ENCODE results near the gene CDH4. TPM values are rescaled to one million over a fixed set of nuclear protein-coding genes. Genes with fewer than 3 reads are reported as not detected.

The CDH4 gene
- total and polyA plus RNA-seq, 9 of the 15 experiments (the other 6 are each of a cell fraction or from before 2014, with no cell fraction given), result 0.04 TPM; not detected in 8

DNA sequence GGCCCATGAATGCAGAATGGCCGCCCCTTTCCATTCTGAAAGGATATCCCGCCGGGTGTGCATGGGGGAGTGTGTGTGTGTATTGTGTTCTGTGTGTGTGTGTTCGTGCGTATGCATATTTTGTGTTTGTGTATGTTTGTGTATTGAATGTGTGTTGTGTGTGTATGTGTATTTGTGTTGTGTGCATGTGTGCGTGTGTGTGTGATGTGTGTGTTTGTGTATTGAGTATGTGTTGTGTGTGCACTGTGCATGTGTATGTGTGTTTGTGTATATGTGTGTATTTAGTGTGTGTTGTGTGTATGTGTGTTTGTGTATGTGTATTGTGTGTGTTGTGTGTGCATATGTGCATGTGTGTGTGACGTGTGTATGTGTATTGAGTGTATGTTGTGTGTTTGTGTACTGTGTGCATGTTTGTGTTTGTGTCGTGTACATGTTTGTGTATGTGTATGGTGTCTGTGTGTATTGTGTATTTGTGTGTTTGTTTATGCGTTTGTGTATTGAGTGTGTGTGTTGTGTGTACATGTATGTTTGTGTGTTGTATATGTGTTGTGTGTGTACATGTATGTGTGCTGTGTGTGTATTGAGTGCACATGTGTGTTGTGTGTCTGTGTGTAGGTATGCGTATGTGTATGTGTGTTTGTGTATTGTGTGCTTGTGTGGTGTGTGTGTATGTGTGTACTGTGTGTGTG lies 587.3 kb downstream of the CDH4 start (continued):
- TF ChIP-seq ATF1 (CRISPR knock-in tag; IDR thresholded peaks at IDR 0.05), result no peak
- no peak for TF ChIP-seq ATF1 (tag; IDR thresholded peaks at IDR 0.05)
- no peak for TF ChIP-seq POLR2H (tag; IDR thresholded peaks at IDR 0.05; ENCODE audit: low read depth)

DNA sequence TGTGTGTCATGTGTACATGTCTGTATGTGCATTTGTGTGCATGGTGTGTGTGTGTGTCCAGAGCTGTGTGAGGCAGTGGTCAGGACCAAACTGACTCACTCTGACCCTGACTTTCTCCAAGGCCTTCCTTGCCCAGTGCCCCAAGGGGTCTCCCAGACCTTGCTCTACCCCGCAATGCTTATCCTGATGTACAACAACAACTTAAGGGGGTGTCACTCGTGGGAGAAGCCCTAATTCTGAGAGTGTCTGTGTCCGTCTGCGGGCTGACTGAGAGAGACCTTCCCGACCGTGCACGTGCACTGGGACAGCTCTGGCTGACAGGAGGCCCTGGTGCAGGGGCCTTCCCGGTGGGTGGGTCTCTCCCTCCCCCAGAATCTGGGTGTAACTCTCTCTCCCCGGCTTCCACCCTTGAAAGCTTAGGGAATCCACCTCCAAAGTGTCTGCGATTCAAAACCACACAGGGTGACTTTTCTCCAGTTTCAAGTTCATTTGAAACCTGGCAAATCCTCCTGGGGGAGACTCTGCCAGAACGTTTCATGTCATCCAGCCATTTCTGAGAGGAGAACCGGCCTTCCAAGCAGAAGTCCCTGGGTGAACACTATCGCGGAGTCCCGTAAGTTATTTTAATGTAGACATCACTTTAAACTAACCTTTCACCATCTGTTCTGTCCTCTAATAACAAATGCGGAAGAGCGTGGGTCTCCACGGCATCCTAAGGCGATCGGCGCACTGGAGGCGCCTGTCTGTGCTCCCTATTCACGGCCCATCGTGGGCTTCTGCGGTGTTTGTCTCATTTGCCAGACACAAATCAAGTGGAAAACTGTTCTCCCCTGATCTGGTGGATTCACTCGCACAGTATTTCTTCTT lies 588.1 kb downstream of the CDH4 start:
- FAIRE-seq (no peak), ATAC-seq (no peak; the same call in 2 of the 3 replicates), DNase-seq (ENCODE audit: extremely low read depth in 1 of 4, low spot score in 3 of 4) (no peak)
- no TSS peak for BruUV-seq (replicated peaks)
- TF ChIP-seq ERF (CRISPR knock-in tag; IDR thresholded peaks at IDR 0.05), result no peak
- no peak for TF ChIP-seq RUNX1 (IDR thresholded peaks at IDR 0.05; ENCODE audit: low read depth)
- TF ChIP-seq FOS (IDR thresholded peaks at IDR 0.05; ENCODE audit: extremely low read depth, insufficient read length), result no peak
- no peak for TF ChIP-seq BCOR (IDR thresholded peaks at IDR 0.05)
- no peak for TF ChIP-seq ZNF79 (CRISPR knock-in tag; IDR thresholded peaks at IDR 0.05; ENCODE audit: low read depth)
- TF ChIP-seq ZNF778 (CRISPR knock-in tag; IDR thresholded peaks at IDR 0.05), result no peak
- TF ChIP-seq SOX6 (IDR thresholded peaks at IDR 0.05), result no peak
- no peak for TF ChIP-seq FOXA3 (CRISPR knock-in tag; conservative IDR thresholded peaks at IDR 0.05 in 1 of 2, IDR thresholded peaks at IDR 0.05 in 1 of 2)
- no peak for TF ChIP-seq ZSCAN29 (IDR thresholded peaks at IDR 0.05)
- TF ChIP-seq FUS (optimal IDR thresholded peaks at IDR 0.05; ENCODE audit: low read depth, low read length), result no peak
- TF ChIP-seq, protein P1, sequence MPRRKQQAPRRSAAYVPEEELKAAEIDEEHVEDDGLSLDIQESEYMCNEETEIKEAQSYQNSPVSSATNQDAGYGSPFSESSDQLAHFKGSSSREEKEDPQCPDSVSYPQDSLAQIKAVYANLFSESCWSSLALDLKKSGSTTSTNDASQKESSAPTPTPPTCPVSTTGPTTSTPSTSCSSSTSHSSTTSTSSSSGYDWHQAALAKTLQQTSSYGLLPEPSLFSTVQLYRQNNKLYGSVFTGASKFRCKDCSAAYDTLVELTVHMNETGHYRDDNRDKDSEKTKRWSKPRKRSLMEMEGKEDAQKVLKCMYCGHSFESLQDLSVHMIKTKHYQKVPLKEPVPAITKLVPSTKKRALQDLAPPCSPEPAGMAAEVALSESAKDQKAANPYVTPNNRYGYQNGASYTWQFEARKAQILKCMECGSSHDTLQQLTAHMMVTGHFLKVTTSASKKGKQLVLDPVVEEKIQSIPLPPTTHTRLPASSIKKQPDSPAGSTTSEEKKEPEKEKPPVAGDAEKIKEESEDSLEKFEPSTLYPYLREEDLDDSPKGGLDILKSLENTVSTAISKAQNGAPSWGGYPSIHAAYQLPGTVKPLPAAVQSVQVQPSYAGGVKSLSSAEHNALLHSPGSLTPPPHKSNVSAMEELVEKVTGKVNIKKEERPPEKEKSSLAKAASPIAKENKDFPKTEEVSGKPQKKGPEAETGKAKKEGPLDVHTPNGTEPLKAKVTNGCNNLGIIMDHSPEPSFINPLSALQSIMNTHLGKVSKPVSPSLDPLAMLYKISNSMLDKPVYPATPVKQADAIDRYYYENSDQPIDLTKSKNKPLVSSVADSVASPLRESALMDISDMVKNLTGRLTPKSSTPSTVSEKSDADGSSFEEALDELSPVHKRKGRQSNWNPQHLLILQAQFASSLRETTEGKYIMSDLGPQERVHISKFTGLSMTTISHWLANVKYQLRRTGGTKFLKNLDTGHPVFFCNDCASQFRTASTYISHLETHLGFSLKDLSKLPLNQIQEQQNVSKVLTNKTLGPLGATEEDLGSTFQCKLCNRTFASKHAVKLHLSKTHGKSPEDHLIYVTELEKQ (CRISPR knock-in tag; IDR thresholded peaks at IDR 0.05), result no peak
- no peak for TF ChIP-seq ADNP (tag; IDR thresholded peaks at IDR 0.05)
- no peak for TF ChIP-seq FOXP1 (CRISPR knock-in tag; IDR thresholded peaks at IDR 0.05)
- WGBS (ENCODE audit: insufficient coverage, low coverage, missing lambda C conversion rate), result 16% methylated on average over 25 of the region's 26 CpGs
- no peak overlapping the region for H3K4me2 ChIP-seq (ENCODE audit: insufficient read depth, low read length)
- H3K27ac ChIP-seq (ENCODE audit: extremely low read depth, low read depth, low read length), result no peak overlapping the region
- ChIA-PET POLR2A (interaction anchor here (0.8 kb wide), 1 partner anchor 38 kb away, joined by 3 read pairs; no protein-coding TSS in a partner anchor), CTCF (ENCODE audit: low intra/inter-chr PET ratio) (no interaction called here)
- peaks cover 15 to 67% of the 10 kb centered on the region in 2 experiments for H3K27me3 ChIP-seq (ENCODE audit: control insufficient read depth in 2 of 2, insufficient read depth in 2 of 2, low read length in 2 of 2)
- H3K9me3 ChIP-seq (replicated peaks; ENCODE audit: control insufficient read depth, insufficient read depth, low read depth, low read length), result no peaks in the 10 kb centered on the region
- H3K9ac ChIP-seq (ENCODE audit: insufficient read depth in 1 of 2, low read depth in 2 of 2, low read length in 2 of 2), result no peak overlapping the region
- in situ Hi-C loops (cut with MboI) (no loop called here), intact Hi-C loops (cut with micrococcal nuclease) (no loop called here)
- H3K4me1 ChIP-seq (replicated peaks in 1 of 2; ENCODE audit: control insufficient read depth in 2 of 2, insufficient read depth in 2 of 2, low read length in 2 of 2), result no peaks in the 10 kb centered on the region
- H3K36me3 ChIP-seq (ENCODE audit: control insufficient read depth, insufficient read depth, low read length), result no peaks in the 10 kb centered on the region
- H4K20me1 ChIP-seq (replicated peaks; ENCODE audit: control insufficient read depth, insufficient read depth, low read length), result peaks cover 3% of the 10 kb centered on the region
- H3K4me3 ChIP-seq, result no peak overlapping the region
- H2AFZ ChIP-seq (ENCODE audit: low read depth, low read length), result no peak overlapping the region
- no peaks in the 10 kb centered on the region for H3K79me2 ChIP-seq (ENCODE audit: control insufficient read depth, insufficient read depth, low read length)
- H3K9me1 ChIP-seq (ENCODE audit: control insufficient read depth, insufficient read depth, low read length), result no peaks in the 10 kb centered on the region
